C4-2B (cell line): ENCODE results near the gene CCDC51.

Experiments used
- CTCF ChIP-seq: fragments of 450-650 bp; conservative IDR thresholded peaks from 2 replicates; pipeline ENCODE4 v1.5.1; 2017; ENCODE audit warnings: mild to moderate bottlenecking
- ZFX ChIP-seq: fragments of 450-650 bp; IDR thresholded peaks from 2 replicates; pipeline ENCODE4 v1.6.1; 2017

DNA sequence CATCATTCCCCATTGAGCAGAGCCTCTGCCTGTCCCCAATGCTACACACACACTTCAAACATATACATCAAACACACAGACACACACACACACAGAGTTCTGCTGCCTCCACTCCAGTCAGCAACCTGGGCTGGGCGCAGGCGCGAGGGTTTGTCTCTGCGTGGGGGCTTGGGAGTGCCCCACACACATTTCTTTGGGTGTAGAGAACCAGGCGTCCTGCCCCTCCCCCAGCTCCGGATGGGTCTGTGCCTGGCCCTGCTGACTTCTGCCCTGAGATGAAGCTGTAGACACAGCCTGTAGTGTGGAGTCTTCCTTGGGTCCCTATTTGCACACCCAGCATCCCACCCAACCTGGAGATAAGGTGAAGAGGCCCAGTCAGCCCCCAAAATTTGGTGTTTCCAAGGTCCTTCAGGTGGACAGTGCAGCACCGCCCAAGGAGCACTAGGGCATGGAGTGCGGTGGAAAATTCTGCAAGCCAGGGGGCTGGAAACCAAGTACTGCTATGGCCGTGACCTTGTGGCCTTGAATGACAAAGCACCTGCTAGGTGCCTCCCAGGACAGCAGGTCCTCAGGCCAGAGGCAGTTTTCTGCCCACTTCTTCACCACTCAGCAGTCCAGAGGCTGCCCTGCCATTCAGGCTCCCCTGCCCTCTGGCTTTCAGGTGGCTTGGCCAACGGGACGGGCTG lies 41.1 kb downstream of the CCDC51 start:
- TF ChIP-seq CTCF (no peak), ZFX (no peak)
